Measurements from ENCODE around the gene KLK3. TPM values are rescaled to one million over a fixed set of nuclear protein-coding genes. Genes with fewer than 3 reads are reported as not detected.

The KLK3 gene
- polyA plus RNA-seq, 1 donor from 2014 or later, result not detected

Other genes starting within 250 kb of the KLK3 start
- not detected for gene SYT3, start 215.0 kb upstream of the KLK3 start, polyA plus RNA-seq
- 1.3 TPM for gene C19orf81, start 205.5 kb upstream of the KLK3 start, polyA plus RNA-seq
- gene SHANK1, start 135.1 kb upstream of the KLK3 start, polyA plus RNA-seq, result not detected
- gene CLEC11A, start 131.6 kb upstream of the KLK3 start, polyA plus RNA-seq, result 0.61 TPM
- not detected for gene GPR32, start 84.5 kb upstream of the KLK3 start, polyA plus RNA-seq
- not detected for gene ACP4, start 64.5 kb upstream of the KLK3 start, polyA plus RNA-seq
- 15.5 TPM for gene KLK1, start 31.1 kb upstream of the KLK3 start, polyA plus RNA-seq
- not detected for gene KLK15, start 21.3 kb upstream of the KLK3 start, polyA plus RNA-seq
- gene KLK2, start 18.5 kb downstream of the KLK3 start, polyA plus RNA-seq, result not detected
- not detected for gene KLK4, start 56.5 kb downstream of the KLK3 start, polyA plus RNA-seq
- not detected for gene KLK5, start 98.1 kb downstream of the KLK3 start, polyA plus RNA-seq
- not detected for gene KLK6, start 114.7 kb downstream of the KLK3 start, polyA plus RNA-seq
- not detected for gene KLK7, start 129.0 kb downstream of the KLK3 start, polyA plus RNA-seq
- not detected for gene KLK8, start 146.7 kb downstream of the KLK3 start, polyA plus RNA-seq
- gene KLK10, start 164.8 kb downstream of the KLK3 start, polyA plus RNA-seq, result not detected
- not detected for gene KLK11, start 171.7 kb downstream of the KLK3 start, polyA plus RNA-seq
- gene KLK12, start 180.1 kb downstream of the KLK3 start, polyA plus RNA-seq, result not detected
- not detected for gene KLK13, start 210.2 kb downstream of the KLK3 start, polyA plus RNA-seq
- gene KLK14, start 228.0 kb downstream of the KLK3 start, polyA plus RNA-seq, result not detected